ENCODE data around the gene ZPR1.

Gene ZPR1

GRCh38 chr11:116750070-116750718, 37.6 kb downstream of the ZPR1 start:
- no peak for DNase-seq (ENCODE audit: low read depth)

- peak; percentile 13 for DNase-seq (ENCODE audit: low read depth)
Measured at GRCh38 chr11:116742104-116742503, 45.7 kb downstream of the ZPR1 start.

DNA sequence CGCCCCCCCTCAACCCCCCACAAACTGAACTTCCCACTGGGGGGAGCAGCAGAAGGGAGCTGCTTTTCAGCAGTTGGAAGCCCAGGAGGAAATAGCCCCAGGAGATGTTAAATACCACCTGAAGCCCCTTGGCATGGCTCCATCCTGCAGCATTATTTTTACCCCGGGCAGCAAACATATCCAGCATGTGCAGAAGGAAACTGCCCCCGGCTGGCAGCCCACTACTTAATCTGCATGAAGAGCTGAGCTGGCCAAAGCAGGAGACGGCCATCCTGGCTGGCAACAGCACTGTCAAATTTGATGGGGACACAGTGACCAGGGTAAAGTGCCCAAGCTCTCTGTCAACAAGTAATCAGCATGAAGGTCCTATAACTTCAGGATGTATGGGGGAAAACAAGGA, 47.1 kb downstream of the ZPR1 start:
- DNase-seq (ENCODE audit: low read depth) = no peak

- DNase-seq (ENCODE audit: low read depth) = no peak
Measured at GRCh38 chr11:116738975-116739374, 48.8 kb downstream of the ZPR1 start.

DNA sequence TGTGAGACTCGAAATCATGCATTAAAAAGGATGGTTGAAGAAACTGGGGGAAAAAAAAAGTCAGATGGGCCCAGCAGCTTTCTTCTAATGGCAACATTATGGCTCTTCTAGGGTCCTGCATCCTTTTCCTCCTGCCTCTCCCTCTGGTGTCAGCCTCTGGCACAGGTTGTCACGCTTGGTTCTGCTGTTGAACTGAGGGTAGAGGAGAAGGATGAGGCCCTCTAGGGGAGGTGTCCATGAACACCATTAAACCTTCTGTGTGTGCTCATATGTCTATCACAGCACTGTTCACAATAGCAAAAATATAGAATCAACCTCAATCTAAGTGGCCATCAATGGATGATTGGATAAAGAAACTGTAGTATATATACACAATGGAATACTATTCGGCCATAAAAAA, 51.1 kb downstream of the ZPR1 start:
- no peak for DNase-seq (ENCODE audit: low read depth)

GRCh38 chr11:116733969-116734508, 53.8 kb downstream of the ZPR1 start:
- no peak for DNase-seq (ENCODE audit: low read depth)

- DNase-seq (ENCODE audit: low read depth) = no peak
Measured at GRCh38 chr11:116733043-116733755, 54.6 kb downstream of the ZPR1 start.

DNA sequence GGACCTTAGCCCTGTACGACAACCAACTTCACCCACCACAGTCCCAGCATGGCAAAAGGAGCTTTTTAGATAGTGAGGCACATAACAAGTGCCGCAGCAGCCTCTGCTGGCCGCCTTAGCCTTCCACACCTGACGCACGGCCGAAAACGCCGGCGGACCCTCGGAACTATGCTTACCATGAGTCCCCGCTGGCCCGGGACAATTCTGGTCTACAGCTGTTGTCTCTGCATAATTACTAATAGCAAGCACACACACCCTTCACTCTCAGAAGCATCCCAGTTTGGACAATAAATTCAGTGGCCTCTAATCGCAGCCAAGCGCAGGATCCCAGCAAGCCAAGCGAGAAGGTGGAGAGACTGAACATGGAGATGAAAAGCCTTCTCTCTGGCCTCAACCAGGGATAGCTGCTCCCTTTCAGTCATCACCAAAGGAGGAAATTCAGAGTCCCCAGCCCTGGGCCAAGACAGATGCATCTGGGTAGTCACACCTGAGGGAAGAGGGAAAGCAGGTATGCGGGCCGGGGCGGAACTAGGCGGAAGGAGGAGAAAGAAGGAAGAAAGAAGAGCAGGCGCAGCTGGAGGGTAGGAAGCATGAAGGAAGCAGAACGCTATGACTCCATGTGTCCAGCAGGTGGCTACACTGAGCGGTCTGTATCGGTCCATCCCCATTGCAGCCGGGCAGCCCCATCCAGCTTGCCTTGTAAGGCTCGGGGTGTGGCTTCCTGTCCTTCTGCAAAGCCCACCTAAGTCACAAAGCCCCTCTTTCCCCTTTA, 55.4 kb downstream of the ZPR1 start:
- peak; percentile 38 for DNase-seq (ENCODE audit: low read depth)

DNA sequence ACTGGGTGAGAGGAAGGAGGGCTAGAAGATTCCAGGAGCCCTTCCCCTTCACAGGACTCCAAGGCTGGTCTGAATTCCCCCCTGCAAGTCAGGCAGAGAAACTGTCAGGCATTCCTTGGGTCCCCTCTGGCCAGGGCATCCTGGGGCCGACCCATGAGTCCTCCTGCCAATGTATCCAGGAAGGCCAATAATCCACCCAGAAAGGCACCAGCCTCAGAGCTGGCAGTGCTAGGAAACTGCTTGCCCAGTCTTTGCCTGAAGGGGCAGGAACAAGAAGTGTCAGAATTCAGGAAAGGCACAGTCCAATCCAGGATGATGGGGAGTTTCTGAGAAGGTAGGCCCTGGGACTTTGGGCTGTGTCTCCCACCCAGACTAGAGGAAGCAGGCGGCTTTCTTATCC, 56.0 kb downstream of the ZPR1 start:
- DNase-seq (ENCODE audit: low read depth) = no peak

- DNase-seq (ENCODE audit: low read depth) = no peak
Measured at GRCh38 chr11:116731097-116731761, 56.6 kb downstream of the ZPR1 start.

DNA sequence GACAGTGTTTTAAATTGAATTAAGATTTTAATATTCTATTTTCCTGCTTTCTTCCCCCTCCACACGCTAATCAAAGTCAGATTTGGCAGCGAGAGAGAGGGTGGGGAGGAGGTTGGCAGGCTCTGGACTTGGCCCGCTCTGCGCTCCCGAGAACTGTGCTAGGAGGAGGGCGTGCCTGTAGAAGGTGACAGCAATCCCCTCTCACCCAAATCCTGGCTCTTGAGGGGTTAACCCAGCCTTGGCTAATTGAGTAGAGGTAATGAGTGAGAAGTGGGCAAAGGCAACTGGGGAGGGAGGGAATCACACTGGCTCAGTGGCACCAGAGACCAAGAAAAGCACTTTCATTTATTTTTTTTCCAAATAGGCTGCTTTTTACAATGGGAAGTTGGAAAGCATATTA, 57.2 kb downstream of the ZPR1 start:
- DNase-seq (ENCODE audit: low read depth) = no peak

DNA sequence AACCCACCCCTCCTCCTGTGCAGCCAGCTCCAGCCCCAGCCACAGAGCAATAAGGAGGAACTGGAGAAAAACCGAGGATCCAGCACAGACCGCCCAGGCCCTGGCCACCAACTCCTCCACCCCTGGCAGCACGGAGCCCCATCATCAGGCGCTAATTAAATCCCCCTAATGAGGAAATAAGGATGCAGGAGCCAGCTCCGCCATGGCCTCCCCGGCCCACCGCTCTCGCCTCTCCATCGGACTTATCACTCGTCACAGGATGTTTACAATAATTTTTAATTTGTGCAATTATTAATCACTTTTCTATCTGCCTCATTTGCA, 57.6 kb downstream of the ZPR1 start:
- DNase-seq (ENCODE audit: low read depth) = no peak

DNA sequence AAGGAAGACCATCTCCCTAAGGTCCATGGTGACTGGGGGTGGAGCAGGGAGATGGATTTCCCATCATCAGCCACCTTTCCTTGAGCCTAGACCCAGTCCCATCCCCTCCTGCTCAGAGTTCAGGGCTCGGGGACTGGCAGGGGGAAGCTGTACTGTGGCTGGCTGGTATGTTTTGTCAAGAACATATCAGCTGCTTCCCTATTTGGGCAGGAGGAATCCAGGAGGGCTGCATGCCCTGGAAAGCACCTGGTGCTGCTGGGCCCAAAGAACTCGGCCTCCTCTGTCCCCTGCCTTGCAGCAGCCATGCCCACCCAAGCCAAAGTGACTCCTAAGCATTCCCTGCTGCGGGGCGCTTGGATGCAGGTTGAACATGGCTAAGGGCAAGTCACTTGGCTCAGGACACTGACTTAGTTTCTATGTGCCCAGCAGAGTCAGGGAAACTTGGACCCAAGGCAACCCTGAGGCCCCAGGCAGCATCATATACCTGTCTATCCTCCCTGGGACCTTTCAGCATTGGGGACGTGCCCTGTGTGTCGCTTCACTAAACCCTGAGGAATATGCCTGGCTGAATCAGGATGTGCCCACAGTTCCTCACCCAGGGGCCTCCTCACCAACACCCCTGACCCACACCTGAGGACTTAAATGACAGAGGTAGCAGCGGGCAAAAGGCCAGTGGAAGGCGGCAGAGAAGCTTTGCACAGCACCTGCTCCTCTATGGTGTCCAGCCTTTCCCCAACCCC, 58.2 kb downstream of the ZPR1 start:
- DNase-seq (ENCODE audit: low read depth) = no peak

GRCh38 chr11:116727990-116728389, 59.8 kb downstream of the ZPR1 start:
- no peak for DNase-seq (ENCODE audit: low read depth)

GRCh38 chr11:116725434-116726221, 62.2 kb downstream of the ZPR1 start:
- peak; percentile 54 for DNase-seq (ENCODE audit: low read depth)

DNA sequence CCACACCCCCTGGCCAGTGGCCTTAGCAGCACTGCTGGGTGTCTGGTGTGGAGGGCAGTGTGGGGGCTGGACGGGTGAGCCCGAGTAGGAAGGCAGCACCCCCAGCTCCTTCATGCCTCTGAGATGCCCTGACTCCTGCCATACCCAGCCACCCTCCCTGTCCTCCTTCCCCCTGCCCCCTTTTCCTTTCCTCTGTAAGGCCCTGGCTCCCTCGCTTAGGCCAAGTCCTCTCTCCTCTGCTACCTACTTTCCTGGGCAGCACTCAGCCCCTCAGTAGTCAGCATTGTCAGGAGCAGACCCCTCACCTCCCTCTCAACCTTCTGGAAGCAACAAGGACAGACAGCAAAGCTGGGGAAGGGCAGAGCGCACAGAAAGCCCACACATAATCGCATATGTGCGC, 63.0 kb downstream of the ZPR1 start:
- no peak for DNase-seq (ENCODE audit: low read depth)

All from stromal cell of bone marrow (primary cell).